Measurements from ENCODE around the gene CRYGB.

The CRYGB gene

DNA sequence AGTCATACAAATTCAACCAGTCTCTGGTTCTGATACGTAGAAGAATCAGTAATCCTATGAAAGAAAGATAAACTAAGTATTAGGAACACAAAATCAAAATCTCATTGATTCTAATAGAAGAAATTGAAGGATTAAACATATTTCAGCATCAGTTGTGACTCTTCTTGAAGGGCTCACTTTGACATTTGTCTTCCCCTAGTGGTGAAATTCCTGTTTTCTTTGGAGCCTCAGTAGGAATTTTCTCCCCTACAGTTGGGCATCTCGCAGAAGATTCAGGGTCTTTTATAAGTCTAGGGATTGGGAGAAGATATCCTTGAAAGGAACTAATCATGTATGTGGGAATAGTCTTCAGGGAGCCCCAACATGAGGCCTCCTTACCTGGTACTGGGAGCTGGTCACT lies 2.8 kb upstream of the CRYGB start:
- Histone ChIP-seq H4K20me1 (ENCODE audit: low read depth, low read length) (no peaks in the 10 kb centered on the region), H3K4me3 (ENCODE audit: insufficient read depth, low read length, poor library complexity, severe bottlenecking) (no peak overlapping the region), H3K9ac (ENCODE audit: low read length) (no peak overlapping the region), H3K27me3 (ENCODE audit: low read length) (no peaks in the 10 kb centered on the region), H2AFZ (ENCODE audit: low read depth, low read length, severe bottlenecking) (no peak overlapping the region), H3K4me2 (ENCODE audit: low read depth, low read length, poor library complexity, severe bottlenecking) (no peak overlapping the region), H3K36me3 (ENCODE audit: low read length) (no peaks in the 10 kb centered on the region), H3K27ac (ENCODE audit: low read depth, low read length) (no peak overlapping the region), H3F3A (ENCODE audit: insufficient read depth) (no peaks in the 10 kb centered on the region), H3K79me2 (ENCODE audit: insufficient read depth, low read length) (no peaks in the 10 kb centered on the region), H3K9me2 (replicated peaks; ENCODE audit: insufficient read depth, low read length) (no peaks in the 10 kb centered on the region), H3K9me3 (ENCODE audit: insufficient read depth, low read length) (no peaks in the 10 kb centered on the region)
- TF ChIP-seq CTCF (IDR thresholded peaks at IDR 0.05; ENCODE audit: insufficient read depth, low read length, poor library complexity, severe bottlenecking), result no peak
- no peak for TF ChIP-seq EZH2phosphoT487 (conservative IDR thresholded peaks at IDR 0.05; ENCODE audit: low read length)

DNA sequence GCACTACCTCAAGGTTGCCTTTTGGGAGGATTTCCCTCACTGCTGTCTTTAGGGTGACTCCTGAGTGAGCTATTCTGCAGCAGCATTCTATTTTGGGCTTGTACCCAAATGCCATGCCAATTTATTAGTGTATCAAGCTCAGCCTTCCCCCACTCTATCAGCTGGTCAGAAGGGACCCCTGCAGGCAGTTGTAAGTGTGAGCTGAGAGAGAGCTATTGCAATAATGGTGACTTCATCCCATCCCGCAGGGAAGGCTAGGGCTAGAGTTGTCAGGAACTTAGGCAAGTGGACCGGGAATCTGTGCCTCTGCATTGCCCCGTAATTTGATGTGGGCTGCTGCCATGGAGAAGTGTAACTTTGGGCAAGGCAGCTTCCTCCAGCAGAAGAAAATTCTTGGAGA lies 1.8 kb upstream of the CRYGB start:
- H3F3A ChIP-seq (ENCODE audit: insufficient read depth), result no peaks in the 10 kb centered on the region
- no peak overlapping the region for H2AFZ ChIP-seq (ENCODE audit: low read depth, low read length, severe bottlenecking)
- H3K9me2 ChIP-seq (replicated peaks; ENCODE audit: insufficient read depth, low read length), result no peaks in the 10 kb centered on the region

DNA sequence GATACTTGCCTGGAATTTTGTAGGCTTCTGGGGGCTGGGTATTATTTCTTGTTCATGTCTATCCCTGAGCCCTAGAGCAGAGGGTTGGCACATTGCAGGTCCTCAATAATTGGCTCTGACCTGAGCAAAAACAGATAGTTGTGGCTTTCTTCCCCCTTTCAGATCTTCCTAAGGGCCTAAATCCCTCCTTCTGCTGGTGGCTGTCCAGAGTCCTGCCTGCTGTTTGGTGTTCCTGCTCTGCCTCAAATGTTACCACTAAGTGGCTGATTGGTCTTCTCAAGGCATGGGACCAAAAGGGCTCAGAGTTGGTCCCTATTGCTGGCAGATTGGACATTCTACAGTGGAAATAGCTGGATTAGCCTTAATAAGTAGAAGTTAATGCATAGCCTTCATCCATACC lies 1.1 kb upstream of the CRYGB start:
- H3K9ac ChIP-seq (ENCODE audit: low read length), result no peak overlapping the region
- no peaks in the 10 kb centered on the region for H3K9me3 ChIP-seq (ENCODE audit: insufficient read depth, low read length)

More for the DNA sequence above, 1.8 kb upstream of the CRYGB start:
- H3K9me3 ChIP-seq (ENCODE audit: insufficient read depth, low read length), result no peaks in the 10 kb centered on the region
- no peak overlapping the region for H3K4me2 ChIP-seq (ENCODE audit: low read depth, low read length, poor library complexity, severe bottlenecking)
- no peak overlapping the region for H3K27ac ChIP-seq (ENCODE audit: low read depth, low read length)
- no peaks in the 10 kb centered on the region for H3K79me2 ChIP-seq (ENCODE audit: insufficient read depth, low read length)
- H4K20me1 ChIP-seq (ENCODE audit: low read depth, low read length), result no peaks in the 10 kb centered on the region
- TF ChIP-seq EZH2phosphoT487 (conservative IDR thresholded peaks at IDR 0.05; ENCODE audit: low read length), result no peak
- no peak for TF ChIP-seq CTCF (IDR thresholded peaks at IDR 0.05; ENCODE audit: insufficient read depth, low read length, poor library complexity, severe bottlenecking)
- no peak overlapping the region for H3K4me3 ChIP-seq (ENCODE audit: insufficient read depth, low read length, poor library complexity, severe bottlenecking)
- no peaks in the 10 kb centered on the region for H3K36me3 ChIP-seq (ENCODE audit: low read length)
- H3K9ac ChIP-seq (ENCODE audit: low read length), result no peak overlapping the region
- H3K27me3 ChIP-seq (ENCODE audit: low read length), result no peaks in the 10 kb centered on the region

More for the DNA sequence above, 1.1 kb upstream of the CRYGB start:
- no peaks in the 10 kb centered on the region for H3K27me3 ChIP-seq (ENCODE audit: low read length)
- H3K36me3 ChIP-seq (ENCODE audit: low read length), result no peaks in the 10 kb centered on the region
- no peaks in the 10 kb centered on the region for H3K79me2 ChIP-seq (ENCODE audit: insufficient read depth, low read length)
- H2AFZ ChIP-seq (ENCODE audit: low read depth, low read length, severe bottlenecking), result no peak overlapping the region
- no peaks in the 10 kb centered on the region for H3F3A ChIP-seq (ENCODE audit: insufficient read depth)
- no peaks in the 10 kb centered on the region for H3K9me2 ChIP-seq (replicated peaks; ENCODE audit: insufficient read depth, low read length)
- no peaks in the 10 kb centered on the region for H4K20me1 ChIP-seq (ENCODE audit: low read depth, low read length)
- H3K4me3 ChIP-seq (ENCODE audit: insufficient read depth, low read length, poor library complexity, severe bottlenecking), result no peak overlapping the region
- no peak overlapping the region for H3K4me2 ChIP-seq (ENCODE audit: low read depth, low read length, poor library complexity, severe bottlenecking)
- TF ChIP-seq EZH2phosphoT487 (conservative IDR thresholded peaks at IDR 0.05; ENCODE audit: low read length), result no peak
- TF ChIP-seq CTCF (IDR thresholded peaks at IDR 0.05; ENCODE audit: insufficient read depth, low read length, poor library complexity, severe bottlenecking), result no peak
- no peak overlapping the region for H3K27ac ChIP-seq (ENCODE audit: low read depth, low read length)

All from SU-DHL-6 (cell line).